D721Med (cell line): ENCODE results near the gene STXBP1.

Source experiments
- DNase-seq: peaks from one replicate; pipeline ENCODE4 v3.0.0; 2011; ENCODE audit warnings: low spot score; ENCODE audit not compliant: insufficient read length
- FAIRE-seq: peaks from 2 replicates; lab custom pipeline; 2011; peaks lifted over from hg19 to GRCh38; lab: Jason Lieb, UNC
- CTCF ChIP-seq: IDR thresholded peaks from 2 replicates; pipeline ENCODE4 v1.5.1; 2012; ENCODE audit warnings: mild to moderate bottlenecking, control low read depth; ENCODE audit not compliant: insufficient read depth; ENCODE audit errors: missing control alignments

The STXBP1 gene

GRCh38 chr9:127587966-127588365, 24.1 kb upstream of the STXBP1 start:
- no peak for FAIRE-seq

DNA sequence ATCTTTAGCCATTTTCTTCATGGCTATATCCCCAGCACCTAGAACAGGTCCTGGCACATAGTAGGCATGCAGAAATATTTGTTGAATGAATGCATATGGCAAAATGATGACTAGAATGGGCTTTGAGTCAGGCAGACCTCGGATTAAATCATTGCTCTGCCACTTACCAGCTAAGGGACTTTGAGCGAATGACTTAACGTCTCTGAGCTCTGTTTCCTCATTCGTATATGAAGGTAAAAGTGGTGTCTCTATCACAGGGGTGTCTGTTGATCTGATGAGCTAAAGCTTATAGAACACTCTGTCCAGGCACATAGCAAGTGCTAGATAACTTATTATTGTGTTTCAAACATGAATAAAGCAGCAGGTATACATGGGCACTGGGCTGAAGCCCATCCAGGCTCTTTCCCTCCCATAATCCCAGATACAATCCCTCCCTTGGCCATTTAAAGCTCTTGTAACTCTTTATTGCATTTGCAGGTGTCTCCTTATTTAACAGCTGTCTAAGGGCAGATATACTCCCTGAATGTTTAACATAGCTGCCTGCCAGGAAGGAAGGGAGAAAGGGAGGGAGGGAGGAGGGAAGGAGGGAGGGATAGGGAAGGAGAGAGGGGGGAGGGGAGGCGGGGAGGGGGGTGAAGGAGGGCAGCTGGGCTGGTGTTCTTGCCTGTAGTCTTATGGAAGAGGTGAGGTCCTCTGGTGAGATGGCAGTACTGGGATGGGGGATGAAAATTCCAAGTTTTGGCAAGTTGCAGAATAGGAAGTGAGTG, 23.2 kb upstream of the STXBP1 start:
- DNase-seq, result no peak
- FAIRE-seq, result no peak
- no peak for TF ChIP-seq CTCF

More at GRCh38 chr9:127587966-127588365, 24.1 kb upstream of the STXBP1 start:
- DNase-seq, result no peak
- no peak for TF ChIP-seq CTCF

DNA sequence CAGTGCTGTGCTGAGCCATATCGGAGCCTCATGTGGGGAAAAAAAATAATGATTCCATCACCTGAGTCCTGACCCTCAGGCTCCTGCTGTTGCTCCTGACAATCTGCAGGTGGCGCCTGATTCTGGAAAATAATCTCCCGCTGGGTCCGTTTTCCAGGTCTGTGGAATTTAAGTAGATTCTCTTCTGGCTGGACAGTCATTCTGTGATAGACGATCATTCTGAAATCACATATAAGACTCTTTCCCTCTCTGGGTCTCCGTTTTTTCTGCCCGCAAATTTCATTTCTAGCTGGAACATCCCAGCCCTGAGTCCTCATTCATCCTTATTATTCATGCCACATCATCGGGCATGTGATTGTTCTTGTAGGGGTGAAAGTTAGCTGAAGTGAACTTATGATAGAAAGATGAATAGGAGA, 22.1 kb upstream of the STXBP1 start:
- FAIRE-seq (no peak), DNase-seq (peak; percentile 66)
- TF ChIP-seq CTCF, result peak; percentile 97

DNA sequence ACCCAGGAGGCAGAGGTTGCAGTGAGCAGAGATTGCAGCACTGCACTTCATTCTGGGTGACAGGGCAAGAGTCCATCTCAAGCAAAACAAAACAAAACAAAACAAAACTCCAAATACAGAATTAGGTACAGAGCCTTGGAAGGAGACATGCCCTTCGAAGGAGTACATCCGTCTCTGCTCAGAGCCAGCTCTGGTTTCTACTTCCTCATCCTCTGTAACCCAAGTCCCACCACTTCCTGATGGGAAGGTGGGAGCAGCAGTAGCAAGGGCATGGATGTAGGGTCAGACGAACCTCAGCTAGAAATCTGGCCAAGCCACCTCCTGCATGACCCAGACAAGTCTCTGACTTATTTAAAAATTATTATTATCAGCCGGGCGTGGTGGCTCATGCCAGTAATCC, 16.5 kb upstream of the STXBP1 start:
- FAIRE-seq, result no peak
- DNase-seq, result no peak
- TF ChIP-seq CTCF, result no peak

DNA sequence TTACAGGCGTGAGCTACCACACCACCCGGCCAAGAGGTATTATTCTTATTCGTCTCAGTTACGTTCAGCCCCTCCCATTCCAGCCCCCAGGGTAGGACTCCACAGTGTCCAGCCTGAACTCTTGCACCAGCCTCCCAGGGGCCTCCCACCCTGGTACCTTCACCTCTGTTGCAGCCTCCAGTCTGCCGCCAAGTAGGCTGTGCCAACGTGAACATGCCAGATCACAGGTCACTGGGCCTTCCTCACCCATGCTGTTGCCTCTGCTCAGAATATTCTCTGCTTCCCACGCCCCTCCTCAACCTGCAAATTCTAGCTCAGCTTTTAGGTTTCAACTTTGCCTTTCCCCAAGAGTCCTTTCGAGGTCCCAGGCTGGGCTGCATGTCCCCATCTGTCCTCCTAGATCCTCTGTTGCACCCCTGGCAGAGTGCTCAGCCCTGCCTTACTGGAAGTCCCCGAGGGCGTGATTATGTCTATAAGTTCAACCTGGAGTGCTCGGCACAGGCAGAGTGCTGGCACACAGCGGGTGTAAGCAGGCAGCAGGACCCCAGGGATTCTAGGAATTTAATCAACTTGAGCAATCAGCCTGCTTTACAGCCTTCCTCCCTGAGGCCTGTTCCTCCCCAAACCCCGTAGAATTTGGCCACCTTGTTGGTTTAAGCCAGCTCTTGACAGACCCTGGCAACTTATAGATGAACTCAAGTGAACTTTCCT, 13.1 kb upstream of the STXBP1 start:
- FAIRE-seq (no peak), DNase-seq (no peak)
- TF ChIP-seq CTCF, result no peak

DNA sequence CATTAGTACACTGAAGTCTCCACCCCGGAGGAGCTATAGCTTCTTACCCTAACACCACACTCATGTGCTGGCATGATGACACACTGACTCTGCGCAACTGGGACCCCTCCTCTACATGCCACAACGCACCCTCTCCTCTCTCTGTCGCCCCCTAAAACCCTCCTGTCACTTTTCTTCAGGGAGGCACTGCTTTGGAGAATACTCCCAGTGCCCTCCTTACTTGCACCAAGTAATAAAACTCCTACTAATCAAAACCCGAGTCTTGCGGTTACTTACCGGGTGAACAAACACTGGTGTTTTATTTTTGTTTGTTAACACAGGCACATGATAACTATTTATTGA, 12.6 kb upstream of the STXBP1 start:
- no peak for TF ChIP-seq CTCF
- FAIRE-seq (no peak), DNase-seq (no peak)

DNA sequence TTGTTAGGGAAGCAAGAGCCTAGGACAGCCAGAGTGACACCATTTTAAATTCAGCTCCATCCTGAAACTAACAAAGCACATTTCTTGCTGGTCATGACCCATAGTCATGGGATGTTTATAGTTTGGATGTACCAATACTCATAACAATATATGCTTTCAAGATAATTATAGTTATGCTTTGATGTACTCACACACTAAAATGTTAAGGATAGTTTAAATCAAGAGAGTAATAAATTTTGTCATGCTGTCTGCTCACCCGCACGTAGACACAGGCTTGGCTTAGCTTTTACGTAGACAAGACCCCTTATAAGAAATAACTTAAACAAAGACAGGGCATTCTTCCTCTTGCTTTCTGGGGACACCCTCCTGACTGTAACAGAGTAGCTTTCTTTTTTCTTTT, 8.9 kb upstream of the STXBP1 start:
- FAIRE-seq, result no peak
- TF ChIP-seq CTCF, result no peak
- DNase-seq, result no peak
